IMR-90 (cell line): ENCODE results near the gene NKAIN4. TPM values are rescaled to one million over a fixed set of nuclear protein-coding genes. Genes with fewer than 3 reads are reported as not detected.

Source experiments
- ATAC-seq: fragments of 200-7000 bp; cut with Tn5 transposase; 2 replicates; pipeline ENCODE4 v1.9.1; 2020; ENCODE audit warnings: low read depth, mild to moderate bottlenecking, moderate library complexity
- BruUV-seq: library from RNA; stranded (reverse); fragments of 400-500 nt; replicated peaks from 2 replicates; lab custom pipeline; 2021; lab: Mats Ljungman, UMichigan
- CTCF ChIA-PET: fragments of 300-600 bp; formaldehyde crosslinking; extraction: SDS; loops from one replicate; lab custom pipeline; 2021; ENCODE audit warnings: antibody characterized with exemption; lab: Yijun Ruan, JAX
- POLR2A ChIA-PET: fragments of 300-600 bp; sonication (Branson Sonifier 250); formaldehyde crosslinking; loops from one replicate; lab custom pipeline; 2022; ENCODE audit warnings: antibody characterized with exemption; ENCODE audit not compliant: unreplicated experiment; lab: Charles Lee
- DNase-seq: peaks from one replicate; pipeline ENCODE4 v3.0.0; 2013
- H2AFZ ChIP-seq: replicated peaks from 2 replicates; pipeline ENCODE3; 2013; ENCODE audit warnings: low read length, mild to moderate bottlenecking; ENCODE audit not compliant: poor library complexity
- H2AK5ac ChIP-seq: 2 replicates; pipeline ENCODE4 v1.6.1; 2013; ENCODE audit warnings: low read depth, low read length, inconsistent platforms
- H2AK9ac ChIP-seq: replicated peaks from 2 replicates; pipeline ENCODE3; 2013; ENCODE audit warnings: mild to moderate bottlenecking, low read depth, low read length, moderate library complexity; ENCODE audit not compliant: poor library complexity
- H2BK120ac ChIP-seq: 2 replicates; pipeline ENCODE4 v1.6.1; 2013; ENCODE audit warnings: low read depth, low read length, inconsistent platforms
- H2BK15ac ChIP-seq: 3 replicates; pipeline ENCODE4 v1.6.1; 2013; ENCODE audit warnings: low read depth, low read length, inconsistent platforms
- H2BK20ac ChIP-seq: 2 replicates; pipeline ENCODE4 v1.6.1; 2013; ENCODE audit warnings: low read depth, mild to moderate bottlenecking, inconsistent platforms, low read length, moderate library complexity
- H2BK5ac ChIP-seq: 2 replicates; pipeline ENCODE4 v1.6.1; 2013; ENCODE audit warnings: mild to moderate bottlenecking, low read depth, low read length, inconsistent platforms; ENCODE audit not compliant: poor library complexity, severe bottlenecking
- H3K14ac ChIP-seq: replicated peaks from 2 replicates; pipeline ENCODE4 v1.6.1; 2013; ENCODE audit warnings: low read depth, low read length, inconsistent platforms
- H3K18ac ChIP-seq: 2 replicates; pipeline ENCODE4 v1.6.1; 2013; ENCODE audit warnings: low read depth, low read length, control low read depth
- H3K23ac ChIP-seq: 2 replicates; pipeline ENCODE4 v1.6.1; 2013; ENCODE audit warnings: low read depth, low read length, inconsistent platforms
- H3K27ac ChIP-seq: 2 replicates; pipeline ENCODE4 v1.5.1; 2013; ENCODE audit warnings: mild to moderate bottlenecking, control low read depth, low read length; ENCODE audit not compliant: insufficient read depth
- H3K27me3 ChIP-seq: 2 replicates; pipeline ENCODE4 v1.6.1; 2013; ENCODE audit warnings: low read length; ENCODE audit not compliant: control insufficient read depth, insufficient read depth
- H3K36me3 ChIP-seq: 2 replicates; pipeline ENCODE4 v1.6.1; 2013; ENCODE audit warnings: low read length, mixed read lengths; ENCODE audit not compliant: control insufficient read depth, insufficient read depth
- H3K4ac ChIP-seq: 2 replicates; pipeline ENCODE4 v1.6.1; 2013; ENCODE audit warnings: low read depth, low read length, inconsistent platforms
- H3K4me1 ChIP-seq: 2 replicates; pipeline ENCODE4 v1.6.1; 2013; ENCODE audit warnings: low read length, mixed read lengths; ENCODE audit not compliant: control insufficient read depth, insufficient read depth
- H3K4me2 ChIP-seq: 2 replicates; pipeline ENCODE4 v1.6.1; 2013; ENCODE audit warnings: low read depth, mild to moderate bottlenecking, control low read depth, low read length, moderate library complexity
- H3K4me3 ChIP-seq: 2 replicates; pipeline ENCODE4 v1.5.1; 2013; ENCODE audit warnings: low read depth, mild to moderate bottlenecking, control low read depth, low read length, moderate library complexity; ENCODE audit not compliant: insufficient read depth
- H3K56ac ChIP-seq: 2 replicates; pipeline ENCODE4 v1.6.1; 2013; ENCODE audit warnings: low read length, inconsistent platforms; ENCODE audit not compliant: insufficient read depth; ENCODE audit errors: extremely low read depth
- H3K79me1 ChIP-seq, 2 experiments: 2 replicates each; pipeline ENCODE4 v1.6.1; 2013; ENCODE audit warnings: low read length in 2 of 2, inconsistent platforms in 1 of 2, low read depth in 1 of 2
- H3K9ac ChIP-seq: 2 replicates; pipeline ENCODE4 v1.6.1; 2013; ENCODE audit warnings: low read depth, low read length, control low read depth
- H3K9me1 ChIP-seq: 2 replicates; pipeline ENCODE4 v1.6.1; 2013; ENCODE audit warnings: low read length, inconsistent platforms; ENCODE audit not compliant: insufficient read depth
- H3K9me3 ChIP-seq: 2 replicates; pipeline ENCODE4 v1.6.1; 2013; ENCODE audit warnings: low read length; ENCODE audit not compliant: control insufficient read depth, insufficient read depth
- H4K20me1 ChIP-seq: 2 replicates; pipeline ENCODE4 v1.6.1; 2013; ENCODE audit warnings: low read length, inconsistent platforms; ENCODE audit not compliant: insufficient read depth
- H4K5ac ChIP-seq: 2 replicates; pipeline ENCODE4 v1.6.1; 2013; ENCODE audit warnings: mild to moderate bottlenecking, low read depth, low read length, control low read depth
- H4K8ac ChIP-seq, 2 experiments: 2 replicates each; pipeline ENCODE4 v1.6.1; 2013; ENCODE audit warnings: low read depth in 2 of 2, low read length in 2 of 2, control low read depth in 1 of 2, inconsistent platforms in 1 of 2
- H4K91ac ChIP-seq: 2 replicates; pipeline ENCODE4 v1.6.1; 2013; ENCODE audit warnings: low read depth, low read length, inconsistent platforms; ENCODE audit not compliant: insufficient read depth
- BHLHE40 ChIP-seq: fragments of 150-350 bp; IDR thresholded peaks from 2 replicates; pipeline ENCODE4 v1.6.1; 2016; ENCODE audit warnings: mild to moderate bottlenecking, low read depth, low read length
- CEBPB ChIP-seq: IDR thresholded peaks from 2 replicates; pipeline ENCODE4 v1.6.1; 2012; ENCODE audit warnings: low read depth, low read length, improper control_type of control experiment
- CHD1 ChIP-seq: IDR thresholded peaks from 2 replicates; pipeline ENCODE4 v1.6.1; 2012; ENCODE audit warnings: low read depth, low read length, improper control_type of control experiment
- FOS ChIP-seq: fragments of 150-350 bp; IDR thresholded peaks from 2 replicates; pipeline ENCODE4 v1.6.1; 2016; ENCODE audit warnings: low read depth, low read length
- MAFK ChIP-seq: IDR thresholded peaks from 2 replicates; pipeline ENCODE4 v1.6.1; 2012; ENCODE audit warnings: low read depth, low read length, improper control_type of control experiment
- MAZ ChIP-seq: IDR thresholded peaks from 2 replicates; pipeline ENCODE4 v1.6.1; 2012; ENCODE audit warnings: low read depth, mild to moderate bottlenecking, low read length, improper control_type of control experiment, moderate library complexity, borderline replicate concordance
- MXI1 ChIP-seq: IDR thresholded peaks from 2 replicates; pipeline ENCODE4 v1.6.1; 2012; ENCODE audit warnings: low read depth, mild to moderate bottlenecking, low read length, moderate library complexity, borderline replicate concordance
- NFE2L2 ChIP-seq: fragments of 150-350 bp; IDR thresholded peaks from 2 replicates; pipeline ENCODE4 v1.6.1; 2016; ENCODE audit warnings: low read depth, mild to moderate bottlenecking, low read length
- POLR2A ChIP-seq: IDR thresholded peaks from 2 replicates; pipeline ENCODE4 v1.6.1; 2012; ENCODE audit warnings: mild to moderate bottlenecking, low read depth, low read length
- RAD21 ChIP-seq: IDR thresholded peaks from 2 replicates; pipeline ENCODE4 v1.6.1; 2012; ENCODE audit warnings: low read length, improper control_type of control experiment
- RCOR1 ChIP-seq: IDR thresholded peaks from 2 replicates; pipeline ENCODE4 v1.6.1; 2012; ENCODE audit warnings: mild to moderate bottlenecking, low read length, improper control_type of control experiment; ENCODE audit not compliant: insufficient replicate concordance
- RFX5 ChIP-seq: IDR thresholded peaks from 2 replicates; pipeline ENCODE4 v1.8.0; 2012; ENCODE audit warnings: low read depth, mild to moderate bottlenecking, low read length, moderate library complexity
- SMC3 ChIP-seq: fragments of 150-350 bp; IDR thresholded peaks from 2 replicates; pipeline ENCODE4 v1.6.1; 2016; ENCODE audit warnings: low read depth, mild to moderate bottlenecking, antibody characterized with exemption, low read length, moderate library complexity
- USF2 ChIP-seq: fragments of 150-350 bp; IDR thresholded peaks from 2 replicates; pipeline ENCODE4 v1.6.1; 2017; ENCODE audit warnings: mild to moderate bottlenecking, antibody characterized with exemption, low read length, low read depth
- WGBS, 2 experiments: methylation state at CpG; one replicate each; pipeline versions ENCODE4 v1.1.5 to v1.1.7; 2013; ENCODE audit warnings: missing lambda C conversion rate in 2 of 2; ENCODE audit not compliant: insufficient read length in 1 of 2; ENCODE audit errors: extremely low coverage in 2 of 2; 5-methylcytosine and 5-hydroxymethylcytosine counted together
- dilution Hi-C: fragments of 300-500 bp; cut with HindIII; formaldehyde crosslinking; loops from one replicate; pipeline ENCODE4 v1.14.3; 2018; ENCODE audit warnings: low sequenced_read_pairs; ENCODE audit not compliant: unreplicated experiment
- in situ Hi-C: fragments of 300-500 bp; cut with MboI; formaldehyde crosslinking; loops from 3 replicates; pipeline ENCODE4 v1.14.3; 2019; ENCODE audit warnings: low sequenced_read_pairs, inconsistent platforms, mixed read lengths
- intact Hi-C: fragments of 100-400 bp; cut with micrococcal nuclease; formaldehyde crosslinking; loops from 2 replicates; pipeline ENCODE4 v1.10.0; 2022
- polyA plus RNA-seq, 3 experiments: library from polyadenylated mRNA; depleted of rRNA; stranded (reverse); fragments of >200 nt; gene quantifications; 2 replicates each; pipeline ENCODE4 v1.2.3, GENCODE V29; 2012; ENCODE audit warnings: low replicate concordance in 1 of 3
- total RNA-seq: library from RNA; depleted of rRNA; stranded (reverse); fragments of >200 nt; gene quantifications from 2 replicates; pipeline ENCODE4 v1.2.3, GENCODE V29; 2012
- TF ChIP-seq, protein P1 (sequence below): conservative IDR thresholded peaks from 2 replicates; pipeline ENCODE4 v1.5.1; 2012; ENCODE audit warnings: mild to moderate bottlenecking, low read depth, low read length, improper control_type of control experiment

NKAIN4 gene
- total and polyA plus RNA-seq, 2 of the 4 experiments (the other 2 are of a cell fraction), result not detected

- Histone ChIP-seq H2BK20ac (no peak overlapping the region), H3K27me3 (no peaks in the 10 kb centered on the region), H2AFZ (no peak overlapping the region), H3K23ac (no peak overlapping the region), H3K14ac (no peak overlapping the region), H2BK5ac (no peak overlapping the region), H3K36me3 (peaks cover 66% of the 10 kb centered on the region), H3K4me3 (no peak overlapping the region), H3K79me1 (peaks cover 0 to 17% of the 10 kb centered on the region in 2 experiments; a peak in 1 of 4 replicates), H2BK120ac (no peak overlapping the region), H4K8ac (no peak overlapping the region), H3K9me1 (no peaks in the 10 kb centered on the region), H2BK15ac (no peak overlapping the region), H4K91ac (no peak overlapping the region), H4K20me1 (peaks cover 65% of the 10 kb centered on the region), H3K9ac (no peak overlapping the region), H3K4ac (no peak overlapping the region), H3K4me2 (no peak overlapping the region), H3K4me1 (no peaks in the 10 kb centered on the region), H3K56ac (no peak overlapping the region), H3K27ac (no peak overlapping the region), H2AK9ac (no peak overlapping the region), H3K9me3 (no peaks in the 10 kb centered on the region), H2AK5ac (no peak overlapping the region), H4K5ac (no peak overlapping the region), H3K18ac (no peak overlapping the region)
- in situ Hi-C loops (no loop called here), dilution Hi-C loops (no loop called here), intact Hi-C loops (no loop called here)
- DNase-seq (no peak), ATAC-seq (no peak)
- CTCF ChIA-PET, result no interaction called here
- WGBS, 2 experiments, result 67% methylated on average over 7 of the region's 23 CpGs; no CpG with 5 or more reads in 1 of the 2 experiments
- no TSS peak for BruUV-seq
- POLR2A ChIA-PET, result interaction anchor here (0.5 kb wide), 1 partner anchor 233 kb away, joined by 3 read pairs; no protein-coding TSS in a partner anchor
- TF ChIP-seq, protein P1, sequence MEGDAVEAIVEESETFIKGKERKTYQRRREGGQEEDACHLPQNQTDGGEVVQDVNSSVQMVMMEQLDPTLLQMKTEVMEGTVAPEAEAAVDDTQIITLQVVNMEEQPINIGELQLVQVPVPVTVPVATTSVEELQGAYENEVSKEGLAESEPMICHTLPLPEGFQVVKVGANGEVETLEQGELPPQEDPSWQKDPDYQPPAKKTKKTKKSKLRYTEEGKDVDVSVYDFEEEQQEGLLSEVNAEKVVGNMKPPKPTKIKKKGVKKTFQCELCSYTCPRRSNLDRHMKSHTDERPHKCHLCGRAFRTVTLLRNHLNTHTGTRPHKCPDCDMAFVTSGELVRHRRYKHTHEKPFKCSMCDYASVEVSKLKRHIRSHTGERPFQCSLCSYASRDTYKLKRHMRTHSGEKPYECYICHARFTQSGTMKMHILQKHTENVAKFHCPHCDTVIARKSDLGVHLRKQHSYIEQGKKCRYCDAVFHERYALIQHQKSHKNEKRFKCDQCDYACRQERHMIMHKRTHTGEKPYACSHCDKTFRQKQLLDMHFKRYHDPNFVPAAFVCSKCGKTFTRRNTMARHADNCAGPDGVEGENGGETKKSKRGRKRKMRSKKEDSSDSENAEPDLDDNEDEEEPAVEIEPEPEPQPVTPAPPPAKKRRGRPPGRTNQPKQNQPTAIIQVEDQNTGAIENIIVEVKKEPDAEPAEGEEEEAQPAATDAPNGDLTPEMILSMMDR, result no peak
- TF ChIP-seq RCOR1 (no peak), SMC3 (no peak), CEBPB (no peak), MXI1 (no peak), RAD21 (no peak), NFE2L2 (no peak), CHD1 (no peak), MAFK (no peak), FOS (no peak), BHLHE40 (no peak), MAZ (no peak), USF2 (no peak), RFX5 (no peak), POLR2A (no peak)
Observed at GRCh38 chr20:63286781-63287696, 32.8 kb upstream of the NKAIN4 start.
